GM23338 (cell line): ENCODE measurements around the gene C1orf21. TPM values are rescaled to one million over a fixed set of nuclear protein-coding genes. Genes with fewer than 3 reads are reported as not detected.

Experiments used
- ATAC-seq: fragments of 200-7000 bp; cut with Tn5 transposase; 3 replicates; pipeline ENCODE4 v1.9.1; 2020
- DNase-seq: peaks from one replicate; pipeline ENCODE4 v3.0.0-alpha.2; 2015; ENCODE audit warnings: low spot score
- H2AFZ ChIP-seq: fragments of 200-600 bp; sonication (generic); 2 replicates; pipeline ENCODE4 v1.8.0; 2016; ENCODE audit warnings: antibody characterized with exemption, mild to moderate bottlenecking, moderate library complexity
- H3F3A ChIP-seq: fragments of 200-600 bp; sonication (generic); replicated peaks from 2 replicates; pipeline ENCODE4 v1.8.0; 2017; ENCODE audit warnings: antibody characterized with exemption, mixed run types, low read depth
- H3K27ac ChIP-seq: fragments of 200-600 bp; sonication (generic); 2 replicates; pipeline ENCODE4 v1.6.1; 2016; ENCODE audit warnings: low read depth
- H3K27me3 ChIP-seq: fragments of 200-600 bp; sonication (generic); 2 replicates; pipeline ENCODE4 v1.8.0; 2016; ENCODE audit warnings: mild to moderate bottlenecking, mixed run types, moderate library complexity; ENCODE audit not compliant: insufficient read depth
- H3K36me3 ChIP-seq: fragments of 200-600 bp; sonication (generic); 2 replicates; pipeline ENCODE4 v1.8.0; 2016; ENCODE audit warnings: mild to moderate bottlenecking; ENCODE audit not compliant: insufficient read depth
- H3K4me1 ChIP-seq: fragments of 200-600 bp; sonication (generic); 2 replicates; pipeline ENCODE4 v1.8.0; 2016; ENCODE audit warnings: mild to moderate bottlenecking, moderate library complexity; ENCODE audit not compliant: insufficient read depth
- H3K4me2 ChIP-seq: fragments of 200-600 bp; sonication (generic); 2 replicates; pipeline ENCODE4 v1.7.1; 2017; ENCODE audit warnings: mixed run types
- H3K4me3 ChIP-seq: fragments of 200-600 bp; sonication (generic); 2 replicates; pipeline ENCODE4 v1.6.1; 2016; ENCODE audit warnings: mixed run types
- H3K79me2 ChIP-seq: fragments of 200-600 bp; sonication (generic); replicated peaks from 2 replicates; pipeline ENCODE4 v1.8.0; 2017; ENCODE audit warnings: mild to moderate bottlenecking; ENCODE audit not compliant: insufficient read depth
- H3K9me2 ChIP-seq: fragments of 200-600 bp; sonication (generic); 2 replicates; pipeline ENCODE4 v1.8.0; 2017; ENCODE audit not compliant: insufficient read depth
- H4K20me1 ChIP-seq: fragments of 200-600 bp; sonication (generic); replicated peaks from 2 replicates; pipeline ENCODE4 v1.8.0; 2017; ENCODE audit warnings: mild to moderate bottlenecking; ENCODE audit not compliant: insufficient read depth
- H3K27ac Mint-ChIP-seq: 2 replicates; pipeline ENCODE4 v1.8.0; 2020; ENCODE audit warnings: inconsistent platforms, mild to moderate bottlenecking, moderate library complexity, mixed read lengths
- H3K27me3 Mint-ChIP-seq: 3 replicates; pipeline ENCODE4 v1.8.0; 2022; ENCODE audit warnings: low read depth, mild to moderate bottlenecking, moderate library complexity, mixed read lengths, inconsistent platforms; ENCODE audit not compliant: insufficient read depth, poor library complexity
- H3K36me3 Mint-ChIP-seq: 3 replicates; pipeline ENCODE4 v1.8.0; 2021; ENCODE audit warnings: low read depth, mild to moderate bottlenecking, inconsistent platforms, moderate library complexity, mixed read lengths
- H3K4me1 Mint-ChIP-seq: 3 replicates; pipeline ENCODE4 v1.8.0; 2020; ENCODE audit warnings: mild to moderate bottlenecking, inconsistent platforms, mixed read lengths
- H3K4me3 Mint-ChIP-seq: 3 replicates; pipeline ENCODE4 v1.8.0; 2021; ENCODE audit warnings: moderate library complexity, mild to moderate bottlenecking, inconsistent platforms, mixed read lengths
- H3K9me3 Mint-ChIP-seq: 3 replicates; pipeline ENCODE4 v1.8.0; 2020; ENCODE audit warnings: moderate library complexity, mild to moderate bottlenecking, inconsistent platforms, mixed read lengths
- CREB1 ChIP-seq: fragments of 250-450 bp; sonication (Bioruptor Pico); IDR thresholded peaks from 2 replicates; pipeline ENCODE4 v1.5.0; 2020; ENCODE audit warnings: low read depth, mild to moderate bottlenecking, moderate library complexity
- CTCF ChIP-seq, 2 experiments: fragments of 200-600 bp in 1 of 2; sonication (generic) in 1 of 2; conservative IDR thresholded peaks; 2 replicates each; pipeline versions ENCODE4 v1.5.1 to v1.6.1; 2016 to 2017; ENCODE audit warnings: antibody characterized with exemption in 2 of 2, low read depth in 2 of 2, mild to moderate bottlenecking in 2 of 2, moderate library complexity in 1 of 2
- ETS1 ChIP-seq: IDR thresholded peaks from 2 replicates; pipeline ENCODE4 v1.6.1; 2016; ENCODE audit warnings: antibody characterized with exemption
- EZH2 ChIP-seq: fragments of 200-600 bp; sonication (generic); IDR thresholded peaks from one replicate; pipeline ENCODE4 v1.8.0; 2017; ENCODE audit warnings: antibody characterized with exemption, mild to moderate bottlenecking, low read depth; ENCODE audit not compliant: unreplicated experiment
- EZH2phosphoT487 ChIP-seq: fragments of 200-600 bp; sonication (generic); IDR thresholded peaks from one replicate; pipeline ENCODE4 v1.8.1; 2018; ENCODE audit warnings: antibody characterized with exemption; ENCODE audit not compliant: unreplicated experiment
- JUNB ChIP-seq: IDR thresholded peaks from one replicate; pipeline ENCODE4 v1.6.1; 2016; ENCODE audit warnings: antibody characterized with exemption; ENCODE audit not compliant: unreplicated experiment
- NANOG ChIP-seq: IDR thresholded peaks from 2 replicates; pipeline ENCODE4 v1.6.1; 2016; ENCODE audit warnings: antibody characterized with exemption, borderline replicate concordance
- POLR2AphosphoS5 ChIP-seq: IDR thresholded peaks from 2 replicates; pipeline ENCODE4 v1.6.1; 2016; ENCODE audit warnings: antibody characterized with exemption, low read depth
- REST ChIP-seq: IDR thresholded peaks from one replicate; pipeline ENCODE4 v1.6.1; 2018; ENCODE audit warnings: antibody characterized with exemption; ENCODE audit not compliant: unreplicated experiment
- STAT1 ChIP-seq: IDR thresholded peaks from one replicate; pipeline ENCODE4 v1.6.1; 2016; ENCODE audit warnings: antibody characterized with exemption; ENCODE audit not compliant: unreplicated experiment
- ZNF114 ChIP-seq: fragments of 250-450 bp; sonication (Bioruptor Pico); IDR thresholded peaks from 2 replicates; pipeline ENCODE4 v1.5.0; 2020; ENCODE audit warnings: mild to moderate bottlenecking, moderate library complexity
- ZNF331 ChIP-seq: fragments of 250-450 bp; sonication (Bioruptor Pico); IDR thresholded peaks from 2 replicates; pipeline ENCODE4 v1.5.0; 2020; ENCODE audit warnings: low read depth, mild to moderate bottlenecking, moderate library complexity
- polyA plus RNA-seq: library from polyadenylated mRNA; unstranded; fragments of >200 nt; fragmentation: Nextera tagmentation; extraction: Ambion mirVana; gene quantifications from 2 replicates; pipeline ENCODE4 v1.2.1, GENCODE V29; 2016
- total RNA-seq: library from RNA; depleted of rRNA; stranded (reverse); fragments of >200 nt; shearing (Covaris generic); gene quantifications from 2 replicates; pipeline ENCODE4 v1.2.3, GENCODE V29; 2014
- TF ChIP-seq, protein P1 (sequence below): fragments of 250-450 bp; sonication (Bioruptor Pico); IDR thresholded peaks from 2 replicates; pipeline ENCODE4 v1.5.0; 2020; ENCODE audit warnings: mild to moderate bottlenecking, moderate library complexity

Gene C1orf21
- total and polyA plus RNA-seq, 2 experiments from 2014 or later = 28.0 to 40.4 TPM

- no peak overlapping the region for H3K4me2 ChIP-seq
- H3K27me3 ChIP-seq = no peaks in the 10 kb centered on the region
- H3K4me3 ChIP-seq = no peak overlapping the region
- H2AFZ ChIP-seq = no peak overlapping the region
- ATAC-seq (no peak), DNase-seq (no peak)
- H3K79me2 ChIP-seq = peaks cover 33% of the 10 kb centered on the region
- H3K27ac Mint-ChIP-seq = no peak overlapping the region
- H3K36me3 Mint-ChIP-seq = no peaks in the 10 kb centered on the region
- no peaks in the 10 kb centered on the region for H3K9me3 Mint-ChIP-seq
- peaks cover 32% of the 10 kb centered on the region for H3K4me1 Mint-ChIP-seq
- H4K20me1 ChIP-seq = no peaks in the 10 kb centered on the region
- H3K27me3 Mint-ChIP-seq = no peaks in the 10 kb centered on the region
- H3K36me3 ChIP-seq = no peaks in the 10 kb centered on the region
- no peak for TF ChIP-seq EZH2
- TF ChIP-seq CREB1 (CRISPR knock-in tag) = no peak
- TF ChIP-seq STAT1 = no peak
- TF ChIP-seq JUNB = no peak
- no peak for TF ChIP-seq NANOG
- TF ChIP-seq EZH2phosphoT487 = no peak
- TF ChIP-seq POLR2AphosphoS5 = no peak
- TF ChIP-seq REST = no peak
- no peak for TF ChIP-seq ZNF331 (CRISPR knock-in tag)
- TF ChIP-seq CTCF (conservative IDR thresholded peaks at IDR 0.05; ENCODE audit: low read depth in 2 of 2) = no peak
- TF ChIP-seq, protein P1, sequence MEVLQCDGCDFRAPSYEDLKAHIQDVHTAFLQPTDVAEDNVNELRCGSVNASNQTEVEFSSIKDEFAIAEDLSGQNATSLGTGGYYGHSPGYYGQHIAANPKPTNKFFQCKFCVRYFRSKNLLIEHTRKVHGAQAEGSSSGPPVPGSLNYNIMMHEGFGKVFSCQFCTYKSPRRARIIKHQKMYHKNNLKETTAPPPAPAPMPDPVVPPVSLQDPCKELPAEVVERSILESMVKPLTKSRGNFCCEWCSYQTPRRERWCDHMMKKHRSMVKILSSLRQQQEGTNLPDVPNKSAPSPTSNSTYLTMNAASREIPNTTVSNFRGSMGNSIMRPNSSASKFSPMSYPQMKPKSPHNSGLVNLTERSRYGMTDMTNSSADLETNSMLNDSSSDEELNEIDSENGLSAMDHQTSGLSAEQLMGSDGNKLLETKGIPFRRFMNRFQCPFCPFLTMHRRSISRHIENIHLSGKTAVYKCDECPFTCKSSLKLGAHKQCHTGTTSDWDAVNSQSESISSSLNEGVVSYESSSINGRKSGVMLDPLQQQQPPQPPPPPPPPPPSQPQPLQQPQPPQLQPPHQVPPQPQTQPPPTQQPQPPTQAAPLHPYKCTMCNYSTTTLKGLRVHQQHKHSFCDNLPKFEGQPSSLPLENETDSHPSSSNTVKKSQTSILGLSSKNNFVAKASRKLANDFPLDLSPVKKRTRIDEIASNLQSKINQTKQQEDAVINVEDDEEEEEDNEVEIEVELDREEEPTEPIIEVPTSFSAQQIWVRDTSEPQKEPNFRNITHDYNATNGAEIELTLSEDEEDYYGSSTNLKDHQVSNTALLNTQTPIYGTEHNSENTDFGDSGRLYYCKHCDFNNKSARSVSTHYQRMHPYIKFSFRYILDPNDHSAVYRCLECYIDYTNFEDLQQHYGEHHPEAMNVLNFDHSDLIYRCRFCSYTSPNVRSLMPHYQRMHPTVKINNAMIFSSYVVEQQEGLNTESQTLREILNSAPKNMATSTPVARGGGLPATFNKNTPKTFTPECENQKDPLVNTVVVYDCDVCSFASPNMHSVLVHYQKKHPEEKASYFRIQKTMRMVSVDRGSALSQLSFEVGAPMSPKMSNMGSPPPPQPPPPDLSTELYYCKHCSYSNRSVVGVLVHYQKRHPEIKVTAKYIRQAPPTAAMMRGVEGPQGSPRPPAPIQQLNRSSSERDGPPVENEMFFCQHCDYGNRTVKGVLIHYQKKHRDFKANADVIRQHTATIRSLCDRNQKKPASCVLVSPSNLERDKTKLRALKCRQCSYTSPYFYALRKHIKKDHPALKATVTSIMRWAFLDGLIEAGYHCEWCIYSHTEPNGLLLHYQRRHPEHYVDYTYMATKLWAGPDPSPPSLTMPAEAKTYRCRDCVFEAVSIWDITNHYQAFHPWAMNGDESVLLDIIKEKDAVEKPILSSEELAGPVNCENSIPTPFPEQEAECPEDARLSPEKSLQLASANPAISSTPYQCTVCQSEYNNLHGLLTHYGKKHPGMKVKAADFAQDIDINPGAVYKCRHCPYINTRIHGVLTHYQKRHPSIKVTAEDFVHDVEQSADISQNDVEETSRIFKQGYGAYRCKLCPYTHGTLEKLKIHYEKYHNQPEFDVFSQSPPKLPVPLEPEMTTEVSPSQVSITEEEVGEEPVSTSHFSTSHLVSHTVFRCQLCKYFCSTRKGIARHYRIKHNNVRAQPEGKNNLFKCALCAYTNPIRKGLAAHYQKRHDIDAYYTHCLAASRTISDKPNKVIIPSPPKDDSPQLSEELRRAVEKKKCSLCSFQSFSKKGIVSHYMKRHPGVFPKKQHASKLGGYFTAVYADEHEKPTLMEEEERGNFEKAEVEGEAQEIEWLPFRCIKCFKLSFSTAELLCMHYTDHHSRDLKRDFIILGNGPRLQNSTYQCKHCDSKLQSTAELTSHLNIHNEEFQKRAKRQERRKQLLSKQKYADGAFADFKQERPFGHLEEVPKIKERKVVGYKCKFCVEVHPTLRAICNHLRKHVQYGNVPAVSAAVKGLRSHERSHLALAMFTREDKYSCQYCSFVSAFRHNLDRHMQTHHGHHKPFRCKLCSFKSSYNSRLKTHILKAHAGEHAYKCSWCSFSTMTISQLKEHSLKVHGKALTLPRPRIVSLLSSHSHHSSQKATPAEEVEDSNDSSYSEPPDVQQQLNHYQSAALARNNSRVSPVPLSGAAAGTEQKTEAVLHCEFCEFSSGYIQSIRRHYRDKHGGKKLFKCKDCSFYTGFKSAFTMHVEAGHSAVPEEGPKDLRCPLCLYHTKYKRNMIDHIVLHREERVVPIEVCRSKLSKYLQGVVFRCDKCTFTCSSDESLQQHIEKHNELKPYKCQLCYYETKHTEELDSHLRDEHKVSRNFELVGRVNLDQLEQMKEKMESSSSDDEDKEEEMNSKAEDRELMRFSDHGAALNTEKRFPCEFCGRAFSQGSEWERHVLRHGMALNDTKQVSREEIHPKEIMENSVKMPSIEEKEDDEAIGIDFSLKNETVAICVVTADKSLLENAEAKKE (CRISPR knock-in tag) = no peak
- TF ChIP-seq ZNF114 = no peak
- no peak for TF ChIP-seq ETS1
- peaks cover 27% of the 10 kb centered on the region for H3K4me1 ChIP-seq
- no peak overlapping the region for H3K4me3 Mint-ChIP-seq
- H3F3A ChIP-seq = no peaks in the 10 kb centered on the region
- no peaks in the 10 kb centered on the region for H3K9me2 ChIP-seq
- no peak overlapping the region for H3K27ac ChIP-seq
Observed at GRCh38 chr1:184476187-184476586, 89.4 kb downstream of the C1orf21 start.
